Measurements from ENCODE around the gene ZNF607.
A peak's percentile ranks its signal among the peaks of the same experiment; 100 is the strongest.
"Not testable (repeated sequence)": the region's sequence is repeated elsewhere in the genome, so short reads cannot be mapped to it uniquely, and the experiment has no call there.

The ZNF607 gene

GRCh38 chr19:37719111-37719926 lies at the start of gene ZNF607:
Gene ZNF607 (minus strand): TSS chr19:37719761. CDS start chr19:37711618, 8,143 bp downstream.
- DNase-seq, result peak; percentile 85 to 98 (median 90)
- intact Hi-C loops (cut with DNase I), result loop anchor here (2.0 kb wide), 2 partner anchors 27 to 65 kb away; partner anchors contain the start of gene ZFP30

GRCh38 chr19:37763488-37763887 lies 43.9 kb upstream of the ZNF607 start:
- DNase-seq, result no peak
- intact Hi-C loops (cut with DNase I), result no loop called here

- intact Hi-C loops (cut with DNase I); DNase-seq: not testable (repeated sequence)
Measured at GRCh38 chr19:37757683-37758082, 38.1 kb upstream of the ZNF607 start.

- intact Hi-C loops (cut with DNase I), result no loop called here
- DNase-seq, result no peak
Measured at GRCh38 chr19:37738371-37738770, 18.8 kb upstream of the ZNF607 start.

GRCh38 chr19:37725181-37725580 lies 5.6 kb upstream of the ZNF607 start:
- intact Hi-C loops (cut with DNase I), result no loop called here
- no peak for DNase-seq

- intact Hi-C loops (cut with DNase I), result loop anchor here (1.0 to 2.0 kb wide), 3 partner anchors 27 to 65 kb away; partner anchors contain the start of genes ZFP30 and ZNF573
- no peak for DNase-seq
Measured at GRCh38 chr19:37719927-37720265, 335 bp upstream of the ZNF607 start.

GRCh38 chr19:37718304-37718703 lies 1.3 kb downstream of the ZNF607 start:
- no peak for DNase-seq
- intact Hi-C loops (cut with DNase I), result loop anchor here (2.0 kb wide), 2 partner anchors 26 to 64 kb away; partner anchors contain the start of gene ZFP30

GRCh38 chr19:37716140-37716539 lies 3.4 kb downstream of the ZNF607 start:
- no peak for DNase-seq
- intact Hi-C loops (cut with DNase I), result no loop called here

- DNase-seq, result no peak
- intact Hi-C loops (cut with DNase I), result no loop called here
Measured at GRCh38 chr19:37706052-37706605, 13.4 kb downstream of the ZNF607 start.

- intact Hi-C loops (cut with DNase I), result no loop called here
- DNase-seq, result no peak
Measured at GRCh38 chr19:37699057-37699456, 20.5 kb downstream of the ZNF607 start.

- intact Hi-C loops (cut with DNase I), result no loop called here
- no peak for DNase-seq
Measured at GRCh38 chr19:37698216-37698615, 21.3 kb downstream of the ZNF607 start.

- intact Hi-C loops (cut with DNase I), result no loop called here
- no peak for DNase-seq
Measured at GRCh38 chr19:37695144-37695899, 24.2 kb downstream of the ZNF607 start.

- peak in 5 of 10 donors; percentile 4 to 43 (median 32) for DNase-seq
- intact Hi-C loops (cut with DNase I), result loop anchor here (2.0 kb wide), 1 partner anchor 26 kb away; the partner anchor contains the start of gene ZNF607
Measured at GRCh38 chr19:37692956-37693620, 26.5 kb downstream of the ZNF607 start.

- intact Hi-C loops (cut with DNase I), result loop anchor here (2.0 kb wide), 2 partner anchors 27 to 37 kb away; partner anchors contain the start of genes ZFP30 and ZNF607
- DNase-seq, result peak; percentile 84 to 98 (median 88)
Measured at GRCh38 chr19:37691881-37692504, 27.6 kb downstream of the ZNF607 start.

GRCh38 chr19:37683520-37683919 lies 36.0 kb downstream of the ZNF607 start:
- DNase-seq, result no peak
- intact Hi-C loops (cut with DNase I), result no loop called here

GRCh38 chr19:37669450-37669914 lies 50.1 kb downstream of the ZNF607 start:
- intact Hi-C loops (cut with DNase I), result no loop called here
- no peak for DNase-seq

GRCh38 chr19:37657157-37657556 lies 62.4 kb downstream of the ZNF607 start:
- DNase-seq, result not testable (repeated sequence)
- intact Hi-C loops (cut with DNase I), result loop anchor here (10.0 kb wide), 1 partner anchor 152 kb away; the partner anchor contains the start of gene ZNF793

- intact Hi-C loops (cut with DNase I), result loop anchor here (1.0 to 10.0 kb wide), 5 partner anchors 35 to 151 kb away; partner anchors contain the start of genes ZNF540, ZNF571, ZNF573 and ZNF607
- peak; percentile 76 to 98 (median 86) for DNase-seq
Measured at GRCh38 chr19:37655689-37656371, 63.7 kb downstream of the ZNF607 start.

- peak; percentile 86 to 99 (median 94) for DNase-seq
- intact Hi-C loops (cut with DNase I), result loop anchor here (1.0 to 10.0 kb wide), 5 partner anchors 36 to 150 kb away; partner anchors contain the start of genes ZNF540, ZNF571, ZNF573 and ZNF607
Measured at GRCh38 chr19:37655301-37655688, 64.3 kb downstream of the ZNF607 start, which contains the start of gene ZFP30. Gene ZFP30 (minus strand): TSS chr19:37655465. CDS start chr19:37647822, 7,643 bp downstream.
